ENCODE results near the gene RBMX.

GRCh38 chrX:136920001-136920400 lies 39.5 kb upstream of the RBMX start:
- no peak for TF ChIP-seq CTCF (IDR thresholded peaks at IDR 0.05)
- no peak for TF ChIP-seq EP300 (IDR thresholded peaks at IDR 0.05)
